Measurements from ENCODE around the gene PRDM16.
"Not testable (repeated sequence)": the region's sequence is repeated elsewhere in the genome, so short reads cannot be mapped to it uniquely, and the experiment has no call there.

Gene PRDM16

DNA sequence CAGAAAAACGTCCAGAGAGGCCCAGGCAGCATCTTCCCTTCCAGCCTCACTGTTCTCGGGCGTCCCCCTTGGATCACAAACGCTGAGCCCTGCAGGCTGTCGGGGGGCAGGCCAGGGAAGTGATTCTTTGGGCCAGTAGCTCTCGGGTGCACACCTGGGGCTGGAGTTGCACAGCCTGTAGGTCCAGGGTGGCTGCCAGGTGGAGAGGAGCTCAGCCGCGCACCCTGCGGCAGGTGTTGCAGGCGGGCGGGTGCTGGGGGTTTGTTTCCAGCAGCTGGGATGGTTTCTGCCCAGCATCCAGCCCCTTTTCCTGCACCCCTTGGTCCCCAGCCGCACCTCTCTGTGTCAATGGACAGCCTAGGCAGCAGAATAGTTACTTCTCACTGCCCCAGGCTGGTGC lies 15.7 kb downstream of the PRDM16 start:
- no peak for DNase-seq

GRCh38 chr1:3085721-3086120 lies 16.7 kb downstream of the PRDM16 start:
- DNase-seq: no peak

- DNase-seq: no peak
Observed at GRCh38 chr1:3086272-3086974, 17.4 kb downstream of the PRDM16 start.

DNA sequence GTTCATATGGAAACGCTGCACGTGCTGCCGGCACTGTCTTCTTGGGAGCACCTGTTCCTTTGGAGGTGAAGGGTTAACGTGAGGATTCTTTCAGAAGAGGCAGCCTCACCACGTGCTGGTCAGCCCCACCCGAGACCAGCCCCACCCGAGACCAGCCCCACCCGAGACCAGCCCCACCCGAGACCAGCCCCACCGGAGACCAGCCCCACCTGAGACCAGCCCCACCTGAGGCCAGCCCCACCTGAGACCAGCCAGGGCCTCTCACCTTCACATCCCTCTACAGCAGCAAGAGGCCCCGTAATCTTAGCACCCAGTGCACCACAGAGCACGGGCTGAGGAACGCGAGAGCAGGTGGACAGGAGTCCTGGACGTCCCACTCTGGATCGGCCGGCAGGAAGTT lies 18.0 kb downstream of the PRDM16 start:
- no peak for DNase-seq

DNA sequence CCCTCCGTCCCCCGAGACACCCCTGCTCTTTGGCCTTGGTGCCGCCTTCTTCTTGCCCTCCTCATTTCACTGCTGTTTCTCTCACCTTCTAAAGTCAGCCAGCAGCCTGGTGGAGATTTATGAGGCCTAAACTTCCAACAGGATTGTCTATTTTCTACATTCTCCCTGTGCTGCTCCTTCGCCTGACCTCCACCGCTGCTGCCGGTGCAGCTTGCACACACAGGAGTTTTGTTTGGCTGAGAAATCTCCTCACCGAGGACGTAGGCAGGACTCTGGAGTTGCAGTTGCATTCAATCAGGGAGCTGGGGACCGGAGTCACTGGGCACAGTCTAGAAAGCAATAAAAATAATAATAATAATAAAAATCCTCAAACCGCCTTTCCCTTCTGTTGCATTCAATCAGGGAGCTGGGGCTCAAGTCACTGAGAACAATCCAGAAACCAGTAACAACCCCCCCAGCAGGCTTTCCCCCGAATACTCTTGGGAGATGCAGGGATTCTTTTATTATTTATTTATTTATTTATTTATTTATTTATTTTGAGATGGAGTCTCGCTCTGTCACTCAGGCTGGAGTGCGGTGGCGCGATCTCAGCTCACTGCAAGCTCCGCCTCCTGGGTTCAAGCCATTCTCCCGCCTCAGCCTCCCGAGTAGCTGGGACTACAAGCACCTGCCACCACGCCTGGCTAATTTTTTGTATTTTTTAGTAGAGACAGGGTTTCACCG lies 19.1 kb downstream of the PRDM16 start:
- not testable (repeated sequence) for DNase-seq

DNA sequence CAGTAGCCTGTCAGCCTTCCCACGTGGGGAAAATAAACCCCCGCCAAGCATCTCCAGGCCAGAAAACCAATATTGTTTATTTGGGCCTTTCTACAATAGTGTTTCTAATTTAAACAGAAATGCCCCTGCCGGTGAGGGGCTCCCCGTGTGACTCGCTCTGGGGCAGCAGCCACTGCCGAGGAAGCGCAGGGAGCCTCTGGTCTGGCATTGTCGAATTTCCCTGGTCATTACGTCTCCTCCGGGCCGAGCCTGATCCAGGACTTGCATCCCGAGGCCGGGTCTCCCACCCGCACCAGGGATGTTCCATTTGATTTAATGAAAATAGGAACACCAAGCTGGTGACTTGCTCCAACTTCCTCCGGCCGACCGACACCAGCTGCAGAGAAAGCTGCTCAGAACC lies 20.5 kb downstream of the PRDM16 start:
- DNase-seq: no peak

GRCh38 chr1:3091334-3091733 lies 22.3 kb downstream of the PRDM16 start:
- DNase-seq: no peak

GRCh38 chr1:3092530-3092929 lies 23.5 kb downstream of the PRDM16 start:
- no peak for DNase-seq

GRCh38 chr1:3093898-3094626 lies 25.1 kb downstream of the PRDM16 start:
- no peak for DNase-seq

- no peak for DNase-seq
Observed at GRCh38 chr1:3094863-3095780, 26.1 kb downstream of the PRDM16 start.

- no peak for DNase-seq
Observed at GRCh38 chr1:3096345-3096744, 27.3 kb downstream of the PRDM16 start.

GRCh38 chr1:3097231-3097630 lies 28.2 kb downstream of the PRDM16 start:
- DNase-seq: no peak

DNA sequence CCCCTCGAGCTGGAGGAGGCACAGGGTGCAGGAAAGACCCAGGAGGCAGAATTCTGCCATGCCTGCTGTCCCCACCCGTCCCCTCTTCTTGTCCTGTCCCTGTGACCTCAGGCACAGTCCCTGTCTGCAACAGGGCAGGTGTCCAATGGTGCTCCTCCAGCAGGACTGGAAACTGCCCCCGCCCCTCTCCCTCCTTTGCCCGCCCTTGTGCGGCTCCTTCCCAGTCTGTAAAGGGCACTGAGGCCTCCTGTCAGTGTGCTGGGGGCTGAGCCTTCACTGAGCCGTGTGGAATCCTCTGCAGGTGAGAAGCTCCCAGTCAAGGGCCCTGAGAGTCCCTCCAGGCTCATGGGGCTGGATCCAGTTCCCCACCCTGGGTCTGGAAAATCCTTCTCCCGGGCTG lies 28.9 kb downstream of the PRDM16 start:
- no peak for DNase-seq

DNA sequence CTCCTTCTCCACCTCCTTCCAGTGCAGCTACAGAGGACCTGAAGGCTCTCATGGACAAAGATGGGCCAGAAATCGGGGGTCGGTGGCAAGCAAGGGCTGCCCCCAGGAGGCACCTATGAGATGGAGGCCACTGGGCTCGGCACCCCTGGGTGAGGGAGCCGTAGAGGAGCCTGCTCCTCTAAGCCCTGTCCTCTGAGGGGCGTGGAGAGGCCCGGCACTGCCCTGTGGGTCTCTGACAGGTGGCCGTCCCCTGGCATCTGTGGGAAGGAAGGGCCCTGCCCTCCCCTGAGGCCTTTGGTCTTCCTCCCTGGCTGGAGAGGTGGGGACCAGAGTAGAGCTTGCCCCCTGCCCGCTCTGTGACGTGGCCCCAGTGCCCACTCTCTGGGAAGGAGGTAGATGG lies 30.9 kb downstream of the PRDM16 start:
- DNase-seq: no peak

DNA sequence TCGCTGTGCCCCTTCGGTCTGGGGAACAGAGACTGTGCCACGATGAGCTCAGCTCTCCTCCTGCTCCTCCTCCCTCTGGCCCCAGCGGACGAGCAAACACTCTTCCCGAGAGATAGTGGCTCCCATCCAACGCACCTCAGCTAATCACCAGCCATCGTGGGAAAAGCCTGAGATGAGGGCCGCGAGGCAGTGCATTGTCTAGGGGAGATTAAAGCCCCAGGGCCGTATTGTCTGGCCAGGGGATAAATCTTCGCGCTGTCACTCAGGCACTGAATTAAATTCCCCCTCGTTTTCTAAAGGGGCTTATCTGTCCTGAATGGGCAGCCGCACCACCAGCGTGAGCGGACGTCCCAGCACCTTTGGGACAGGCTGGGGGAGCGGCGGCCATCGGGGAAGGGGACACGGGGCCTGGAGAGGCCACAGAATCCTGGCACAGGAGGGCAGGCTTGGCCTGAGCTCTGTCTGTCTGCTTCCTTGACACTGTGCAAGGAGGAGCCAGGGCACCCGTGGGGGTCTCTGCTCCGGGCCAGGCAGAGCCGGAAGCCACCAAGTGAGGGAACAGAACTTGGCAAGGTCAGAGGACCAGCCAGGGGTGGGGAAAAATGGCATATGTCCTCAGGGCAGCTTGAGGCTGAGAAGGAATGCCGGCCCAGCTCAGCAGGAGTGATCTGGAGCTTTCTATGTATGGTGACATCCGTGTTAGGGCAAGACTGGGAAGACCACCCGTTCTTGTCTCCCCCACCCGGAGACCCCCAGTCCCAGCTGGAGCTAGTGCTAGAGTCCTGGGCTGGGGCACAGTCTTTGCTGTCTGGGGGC lies 32.3 kb downstream of the PRDM16 start:
- no peak for DNase-seq

- DNase-seq: no peak
Observed at GRCh38 chr1:3102641-3103040, 33.6 kb downstream of the PRDM16 start.

- DNase-seq: no peak
Observed at GRCh38 chr1:3103967-3104677, 35.1 kb downstream of the PRDM16 start.

DNA sequence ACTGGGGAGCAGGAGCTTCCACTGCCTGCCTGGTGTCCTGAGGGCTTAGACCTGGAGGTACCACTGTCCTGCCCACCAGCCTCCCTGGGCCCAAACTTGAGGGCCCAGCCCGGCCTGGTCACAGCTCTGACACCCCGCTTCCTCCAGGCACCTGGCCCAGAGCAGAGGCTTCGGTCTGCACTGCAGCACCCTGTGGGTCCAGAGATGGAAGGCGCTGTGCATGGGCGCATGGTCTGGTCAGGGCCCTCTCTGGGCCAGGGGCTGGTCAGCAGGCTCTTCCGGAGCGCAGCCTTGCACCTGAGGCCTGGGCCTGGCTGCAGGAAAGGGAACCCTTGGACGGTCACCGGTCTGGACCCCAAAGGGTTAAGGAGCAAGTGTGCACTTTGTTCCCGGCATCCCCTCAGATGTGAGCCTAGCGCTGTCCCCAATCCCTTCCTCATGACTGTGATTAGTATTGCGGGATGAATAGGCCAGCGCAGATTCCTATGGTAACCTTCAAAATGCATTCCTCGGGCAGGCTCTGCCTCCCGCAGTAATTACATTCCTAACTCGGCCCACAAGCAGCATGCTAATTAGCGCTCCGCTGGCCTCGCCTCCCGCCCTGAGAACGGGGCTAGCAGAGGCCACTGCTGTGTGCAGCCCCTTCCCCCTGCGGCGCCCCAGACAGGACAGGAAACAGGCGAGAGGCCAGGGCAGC lies 36.3 kb downstream of the PRDM16 start:
- DNase-seq: no peak

DNA sequence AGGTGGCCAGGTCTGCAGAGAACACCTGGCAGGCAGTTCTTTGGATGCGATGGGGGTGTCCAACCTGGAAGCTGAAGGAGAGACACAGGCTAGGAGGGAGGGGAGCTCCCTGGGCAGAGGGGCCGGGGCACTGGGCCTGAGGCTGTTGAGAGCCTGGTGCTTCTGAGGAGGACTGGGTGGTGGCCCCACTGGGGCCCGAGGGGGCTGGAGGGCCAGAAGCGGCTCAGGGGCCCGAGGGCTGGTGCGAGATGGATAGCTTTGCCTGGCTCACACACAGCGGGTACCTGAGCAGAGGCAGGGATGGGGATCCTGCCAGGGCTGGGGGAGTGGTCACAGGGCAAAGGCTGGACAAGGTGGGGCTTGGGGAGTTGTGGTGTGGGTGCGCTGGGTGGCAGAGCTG lies 37.2 kb downstream of the PRDM16 start:
- DNase-seq: no peak

GRCh38 chr1:3107201-3107600 lies 38.2 kb downstream of the PRDM16 start:
- no peak for DNase-seq

DNA sequence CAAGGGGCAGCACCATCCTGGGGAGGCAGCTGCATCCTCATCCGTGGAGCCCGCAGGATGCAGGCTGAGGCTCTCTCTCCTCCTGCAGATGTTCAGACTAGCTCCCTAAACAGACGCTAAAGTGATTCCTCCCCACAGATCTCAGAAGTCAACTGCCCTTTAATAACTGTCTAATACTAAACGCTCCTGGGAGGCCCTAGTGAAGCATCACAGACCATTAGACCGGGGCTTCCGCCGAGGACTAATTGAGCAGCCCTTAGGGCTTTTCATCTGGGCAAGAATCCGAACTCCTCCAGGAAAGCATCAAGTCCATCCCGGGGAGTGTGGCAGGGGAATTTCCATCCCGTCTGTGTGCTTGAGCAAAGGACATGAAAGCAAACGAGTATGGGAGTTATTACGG lies 40.4 kb downstream of the PRDM16 start:
- no peak for DNase-seq

Data from SIG-M5 (cell line).